Measurements from ENCODE around the gene PIK3C2G. TPM values are rescaled to one million over a fixed set of nuclear protein-coding genes. Genes with fewer than 3 reads are reported as not detected.

Gene PIK3C2G
- total RNA-seq, 2 experiments from 2014 or later: not detected

DNA sequence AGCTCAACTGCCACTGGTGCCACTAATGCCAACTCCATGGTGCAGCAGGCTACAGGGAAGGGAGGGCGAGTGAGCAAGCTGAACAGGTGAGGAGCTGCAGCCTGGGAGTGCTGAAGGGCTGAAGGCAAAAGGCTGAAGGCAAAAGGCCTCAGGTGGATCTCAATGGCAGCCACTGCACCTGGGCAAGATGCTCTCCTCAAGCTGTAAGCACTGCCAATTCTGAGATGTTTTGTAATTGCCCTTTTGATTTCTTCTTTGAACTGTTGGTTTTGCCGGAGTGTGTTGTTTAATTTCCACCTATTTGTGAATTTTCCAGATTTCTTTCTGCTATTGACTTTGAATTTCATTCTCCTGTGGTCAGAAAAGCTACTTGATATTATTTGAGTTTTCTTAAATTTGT, 97.6 kb downstream of the PIK3C2G start:
- H3K4me1 ChIP-seq (ENCODE audit: insufficient read depth, low read length, poor library complexity, severe bottlenecking): no peaks in the 10 kb centered on the region
- intact Hi-C loops (cut with micrococcal nuclease; ENCODE audit: unreplicated experiment): no loop called here
- DNase-seq (ENCODE audit: low spot score): no peak
- no peaks in the 10 kb centered on the region for H3K9me2 ChIP-seq (ENCODE audit: insufficient read depth, low read length)
- H3K27ac ChIP-seq (ENCODE audit: low read depth, low read length, poor library complexity, severe bottlenecking): no peak overlapping the region
- ChIA-PET CTCF (ENCODE audit: unreplicated experiment) (no interaction called here), POLR2A (no interaction called here)
- no peaks in the 10 kb centered on the region for H3K79me2 ChIP-seq (ENCODE audit: insufficient read depth, low read depth, low read length)
- H2AFZ ChIP-seq (ENCODE audit: low read length): no peak overlapping the region
- H3K9me3 ChIP-seq (ENCODE audit: low read length): no peaks in the 10 kb centered on the region
- TF ChIP-seq EZH2phosphoT487 (IDR thresholded peaks at IDR 0.05; ENCODE audit: borderline replicate concordance, low read depth, low read length): no peak
- TF ChIP-seq, protein P1, sequence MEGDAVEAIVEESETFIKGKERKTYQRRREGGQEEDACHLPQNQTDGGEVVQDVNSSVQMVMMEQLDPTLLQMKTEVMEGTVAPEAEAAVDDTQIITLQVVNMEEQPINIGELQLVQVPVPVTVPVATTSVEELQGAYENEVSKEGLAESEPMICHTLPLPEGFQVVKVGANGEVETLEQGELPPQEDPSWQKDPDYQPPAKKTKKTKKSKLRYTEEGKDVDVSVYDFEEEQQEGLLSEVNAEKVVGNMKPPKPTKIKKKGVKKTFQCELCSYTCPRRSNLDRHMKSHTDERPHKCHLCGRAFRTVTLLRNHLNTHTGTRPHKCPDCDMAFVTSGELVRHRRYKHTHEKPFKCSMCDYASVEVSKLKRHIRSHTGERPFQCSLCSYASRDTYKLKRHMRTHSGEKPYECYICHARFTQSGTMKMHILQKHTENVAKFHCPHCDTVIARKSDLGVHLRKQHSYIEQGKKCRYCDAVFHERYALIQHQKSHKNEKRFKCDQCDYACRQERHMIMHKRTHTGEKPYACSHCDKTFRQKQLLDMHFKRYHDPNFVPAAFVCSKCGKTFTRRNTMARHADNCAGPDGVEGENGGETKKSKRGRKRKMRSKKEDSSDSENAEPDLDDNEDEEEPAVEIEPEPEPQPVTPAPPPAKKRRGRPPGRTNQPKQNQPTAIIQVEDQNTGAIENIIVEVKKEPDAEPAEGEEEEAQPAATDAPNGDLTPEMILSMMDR (conservative IDR thresholded peaks at IDR 0.05; ENCODE audit: low read length): no peak
- BruUV-seq (replicated peaks): no TSS peak
- no peaks in the 10 kb centered on the region for H3K36me3 ChIP-seq (ENCODE audit: insufficient read depth, low read length)
- no peaks in the 10 kb centered on the region for H4K20me1 ChIP-seq (ENCODE audit: insufficient read depth, low read length)
- no peak overlapping the region for H3K4me3 ChIP-seq (ENCODE audit: low read depth, low read length, poor library complexity, severe bottlenecking)
- no peak overlapping the region for H3K4me2 ChIP-seq (ENCODE audit: low read length)

GRCh38 chr12:18361433-18361832, 100.1 kb downstream of the PIK3C2G start:
- no peak overlapping the region for H2AFZ ChIP-seq (ENCODE audit: low read length)
- ChIA-PET CTCF (ENCODE audit: unreplicated experiment) (no interaction called here), POLR2A (no interaction called here)
- no peaks in the 10 kb centered on the region for H3K9me2 ChIP-seq (ENCODE audit: insufficient read depth, low read length)
- intact Hi-C loops (cut with micrococcal nuclease; ENCODE audit: unreplicated experiment): no loop called here
- H4K20me1 ChIP-seq (ENCODE audit: insufficient read depth, low read length): no peaks in the 10 kb centered on the region
- H3K27ac ChIP-seq (ENCODE audit: low read depth, low read length, poor library complexity, severe bottlenecking): no peak overlapping the region
- DNase-seq (ENCODE audit: low spot score): no peak
- H3K4me1 ChIP-seq (ENCODE audit: insufficient read depth, low read length, poor library complexity, severe bottlenecking): no peaks in the 10 kb centered on the region
- no peaks in the 10 kb centered on the region for H3K79me2 ChIP-seq (ENCODE audit: insufficient read depth, low read depth, low read length)
- H3K4me2 ChIP-seq (ENCODE audit: low read length): no peak overlapping the region
- no peaks in the 10 kb centered on the region for H3K9me3 ChIP-seq (ENCODE audit: low read length)
- no TSS peak for BruUV-seq (replicated peaks)
- no peaks in the 10 kb centered on the region for H3K36me3 ChIP-seq (ENCODE audit: insufficient read depth, low read length)
- no peak for TF ChIP-seq EZH2phosphoT487 (IDR thresholded peaks at IDR 0.05; ENCODE audit: borderline replicate concordance, low read depth, low read length)
- TF ChIP-seq, protein P1 (conservative IDR thresholded peaks at IDR 0.05; ENCODE audit: low read length): no peak
- H3K4me3 ChIP-seq (ENCODE audit: low read depth, low read length, poor library complexity, severe bottlenecking): no peak overlapping the region

DNA sequence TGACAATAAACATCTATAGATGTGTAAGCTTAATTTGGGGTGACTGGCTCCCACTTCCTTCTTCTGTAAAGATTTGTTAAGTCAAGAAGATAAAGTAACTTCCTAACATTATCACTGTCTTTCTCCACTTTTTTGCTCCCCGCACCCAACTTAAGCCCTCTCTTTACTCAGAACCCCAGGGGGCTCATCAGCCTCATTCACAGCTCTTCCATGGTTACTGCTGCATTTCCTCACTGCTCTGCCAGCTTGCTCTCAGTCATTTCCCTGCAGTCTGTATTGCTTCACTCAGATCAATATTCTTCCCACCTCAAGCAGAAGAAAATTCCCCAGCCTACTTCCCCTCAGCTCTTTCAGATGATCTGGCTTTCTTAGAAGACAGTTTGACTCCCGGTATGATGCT, 102.0 kb downstream of the PIK3C2G start:
- no TSS peak for BruUV-seq (replicated peaks)
- no peaks in the 10 kb centered on the region for H4K20me1 ChIP-seq (ENCODE audit: insufficient read depth, low read length)
- no peak for TF ChIP-seq EZH2phosphoT487 (IDR thresholded peaks at IDR 0.05; ENCODE audit: borderline replicate concordance, low read depth, low read length)
- TF ChIP-seq, protein P1 (conservative IDR thresholded peaks at IDR 0.05; ENCODE audit: low read length): no peak
- no peak overlapping the region for H3K27ac ChIP-seq (ENCODE audit: low read depth, low read length, poor library complexity, severe bottlenecking)
- no peak overlapping the region for H3K4me2 ChIP-seq (ENCODE audit: low read length)
- ChIA-PET CTCF (ENCODE audit: unreplicated experiment) (no interaction called here), POLR2A (no interaction called here)
- no peaks in the 10 kb centered on the region for H3K9me2 ChIP-seq (ENCODE audit: insufficient read depth, low read length)
- H3K9me3 ChIP-seq (ENCODE audit: low read length): no peaks in the 10 kb centered on the region
- intact Hi-C loops (cut with micrococcal nuclease; ENCODE audit: unreplicated experiment): no loop called here
- H3K4me1 ChIP-seq (ENCODE audit: insufficient read depth, low read length, poor library complexity, severe bottlenecking): no peaks in the 10 kb centered on the region
- H2AFZ ChIP-seq (ENCODE audit: low read length): no peak overlapping the region
- no peak overlapping the region for H3K4me3 ChIP-seq (ENCODE audit: low read depth, low read length, poor library complexity, severe bottlenecking)
- no peaks in the 10 kb centered on the region for H3K79me2 ChIP-seq (ENCODE audit: insufficient read depth, low read depth, low read length)
- DNase-seq (ENCODE audit: low spot score): no peak
- no peaks in the 10 kb centered on the region for H3K36me3 ChIP-seq (ENCODE audit: insufficient read depth, low read length)
